ENCODE measurements around the gene RNU1-4.
"Not testable (repeated sequence)": the region's sequence is repeated elsewhere in the genome, so short reads cannot be mapped to it uniquely, and the experiment has no call there.

RNU1-4 gene

DNA sequence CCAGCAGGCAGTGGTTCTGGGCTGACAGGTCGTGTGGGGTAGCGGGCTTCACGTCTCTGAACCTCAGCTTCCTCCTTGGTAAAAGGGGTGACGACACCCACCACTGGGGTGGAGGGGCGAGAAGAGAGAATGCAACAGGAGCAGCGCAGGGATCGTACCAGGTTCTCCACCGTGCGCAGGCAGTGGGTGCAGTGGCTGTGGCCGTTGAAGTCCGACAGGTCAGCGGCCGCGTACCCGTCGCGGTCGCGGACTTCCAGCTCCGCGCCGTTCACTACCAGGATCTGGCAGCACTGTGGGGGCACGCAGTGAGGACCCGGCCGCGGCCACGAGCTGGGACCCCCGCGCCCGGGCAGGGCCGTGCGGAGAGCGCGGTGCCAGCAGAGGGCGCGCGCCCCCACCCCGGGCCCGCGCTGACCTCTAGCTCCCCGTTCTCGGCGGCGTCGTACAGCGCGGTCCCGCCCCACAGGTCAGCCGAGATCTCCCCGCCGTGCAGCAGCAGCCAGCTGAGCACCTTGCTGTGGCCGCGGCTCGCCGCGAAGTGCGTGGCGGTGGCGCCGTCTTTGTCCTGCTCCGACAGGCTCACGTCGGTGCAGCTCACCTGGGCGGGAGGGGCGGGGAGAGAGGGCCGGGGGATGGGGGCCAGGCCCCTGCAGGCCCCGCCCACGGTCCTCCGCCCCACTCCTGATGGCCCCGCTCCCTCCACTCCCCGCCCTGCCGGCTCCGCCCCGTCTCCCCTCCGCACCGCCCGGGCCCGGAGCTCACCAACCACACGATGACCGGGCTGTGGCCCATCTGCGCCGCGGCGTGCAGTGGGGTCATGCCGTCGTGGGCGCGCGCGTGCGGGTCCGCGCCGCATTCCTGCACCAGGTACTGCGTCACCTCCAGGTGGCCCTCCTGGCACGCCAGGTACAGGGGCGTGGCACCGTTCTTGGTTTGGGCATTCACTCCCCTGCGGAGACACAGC lies 32.9 kb upstream of the RNU1-4 start:
- not testable (repeated sequence) for DNase-seq (ENCODE audit: extremely low read depth in 1 of 2, low read depth in 1 of 2)

DNA sequence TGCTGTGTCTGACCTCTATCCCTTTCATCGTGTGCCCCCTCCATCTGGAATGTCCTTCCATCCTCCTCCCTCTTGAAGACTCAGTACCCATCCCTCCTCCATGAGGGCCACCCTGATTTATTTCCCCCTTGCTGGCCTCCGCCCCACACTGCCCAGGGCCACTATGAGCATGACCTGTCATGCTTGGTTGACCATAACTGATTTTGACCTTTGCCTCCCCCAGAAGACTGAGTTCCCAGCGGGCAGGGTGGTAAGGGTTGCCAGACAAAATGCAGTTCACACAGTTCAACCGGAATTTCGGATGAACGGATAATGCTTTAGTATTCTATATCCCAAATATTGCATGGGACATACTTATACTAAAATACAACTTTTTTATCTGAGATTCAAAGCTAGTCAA lies 31.6 kb upstream of the RNU1-4 start:
- DNase-seq (ENCODE audit: extremely low read depth in 1 of 2, low read depth in 1 of 2), result not testable (repeated sequence)

DNA sequence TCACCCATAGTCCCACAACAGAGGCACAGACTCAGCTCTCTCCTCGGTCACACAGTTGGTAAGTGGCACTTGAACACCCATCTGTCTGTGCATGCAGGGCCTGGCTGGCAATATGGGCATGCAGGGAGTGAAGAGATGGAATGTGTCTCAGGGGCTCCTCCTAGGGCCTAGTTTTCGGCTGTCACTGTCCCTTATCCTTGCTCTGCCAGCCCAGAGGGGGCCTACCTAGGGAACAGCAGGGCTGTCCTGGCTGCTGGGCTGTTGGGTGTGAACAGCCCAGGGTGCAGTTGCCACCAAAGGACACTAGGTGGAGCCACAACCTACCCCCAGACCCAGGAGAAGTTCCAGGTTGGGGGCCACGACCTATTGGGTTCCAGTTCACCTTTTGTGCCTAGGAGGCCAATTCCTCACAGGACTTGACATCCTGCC lies 30.6 kb upstream of the RNU1-4 start:
- DNase-seq (ENCODE audit: extremely low read depth in 1 of 2, low read depth in 1 of 2), result peak in 1 of 2 donors; percentile 16

DNA sequence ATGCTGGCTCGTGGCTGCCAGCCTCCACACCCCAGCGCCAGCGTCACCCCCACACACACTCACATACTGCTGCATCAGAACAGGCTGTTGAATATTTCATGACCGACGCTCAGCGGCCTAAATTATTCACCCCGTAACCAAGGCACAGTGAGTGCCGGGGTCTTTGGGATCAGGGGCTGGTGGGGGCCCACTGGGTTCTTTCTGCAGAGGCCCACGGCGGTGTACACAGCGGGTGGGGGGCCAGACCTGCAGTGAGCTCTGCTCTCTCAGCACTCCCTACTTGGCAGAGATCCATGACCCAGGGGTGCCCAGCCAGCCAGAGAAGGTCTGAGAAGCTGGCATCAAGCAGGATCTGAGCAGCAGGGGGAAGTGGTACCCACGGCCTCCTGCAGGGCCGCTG lies 29.7 kb upstream of the RNU1-4 start:
- DNase-seq (ENCODE audit: extremely low read depth in 1 of 2, low read depth in 1 of 2), result not testable (repeated sequence)

DNA sequence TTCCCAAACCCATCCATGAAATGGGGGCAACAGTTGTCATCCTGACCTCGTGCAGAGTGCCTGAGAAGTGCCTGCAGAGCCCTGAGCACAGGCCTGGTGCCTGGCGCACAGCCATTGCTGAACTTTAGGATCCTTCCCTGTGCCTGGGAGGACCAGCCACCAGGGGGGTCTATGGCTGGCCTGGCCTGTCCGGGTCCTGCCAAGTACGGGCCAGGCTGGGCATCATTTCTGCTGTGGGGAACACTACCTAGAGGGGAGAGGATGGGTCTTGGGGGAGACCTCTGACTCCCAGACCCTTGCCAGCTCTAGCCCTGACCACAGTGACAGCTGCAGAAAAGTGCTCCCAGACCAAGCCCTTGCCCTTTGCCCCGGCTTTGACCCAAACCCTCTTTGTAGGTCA lies 28.2 kb upstream of the RNU1-4 start:
- DNase-seq (ENCODE audit: extremely low read depth in 1 of 2, low read depth in 1 of 2), result not testable (repeated sequence)

DNA sequence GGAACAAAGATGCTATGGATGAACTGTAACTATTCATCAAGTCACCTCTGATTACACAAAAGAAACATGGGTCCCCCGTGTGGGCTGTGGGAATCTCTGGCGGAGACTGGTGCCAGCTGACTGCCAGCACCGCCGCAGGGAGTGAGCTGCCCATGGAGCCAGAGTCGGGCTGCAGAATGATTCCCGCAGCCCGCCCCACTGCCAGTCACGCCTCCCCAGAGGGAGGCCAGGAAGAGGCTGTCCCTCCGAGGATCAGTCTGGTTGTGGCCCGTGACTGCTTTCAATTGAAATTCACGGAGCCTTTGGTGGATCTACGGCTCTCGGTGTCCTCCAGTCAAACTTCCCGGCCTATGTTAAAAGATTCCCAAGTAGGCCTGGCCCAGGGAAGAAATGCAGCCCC lies 27.7 kb upstream of the RNU1-4 start:
- not testable (repeated sequence) for DNase-seq (ENCODE audit: extremely low read depth in 1 of 2, low read depth in 1 of 2)

DNA sequence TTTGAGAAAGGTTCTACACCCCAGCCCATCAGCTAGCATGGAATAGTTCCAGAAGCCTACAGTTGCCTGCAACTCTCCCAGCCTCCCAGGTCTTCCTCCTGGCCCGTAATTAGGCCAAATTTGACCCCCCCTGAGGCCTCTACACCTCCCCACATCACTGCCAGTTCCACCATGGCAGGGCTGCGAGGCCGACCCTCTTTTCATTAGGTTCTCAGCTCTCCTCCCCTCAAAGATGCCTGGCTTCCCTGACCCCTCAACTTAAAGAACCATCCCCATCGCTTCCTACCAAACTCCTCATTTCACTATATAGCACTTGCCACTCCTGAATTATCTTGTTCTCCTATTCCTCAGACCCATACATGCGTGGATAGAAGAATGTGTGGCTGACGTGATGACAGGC lies 27.3 kb upstream of the RNU1-4 start:
- DNase-seq (ENCODE audit: extremely low read depth in 1 of 2, low read depth in 1 of 2), result not testable (repeated sequence)

DNA sequence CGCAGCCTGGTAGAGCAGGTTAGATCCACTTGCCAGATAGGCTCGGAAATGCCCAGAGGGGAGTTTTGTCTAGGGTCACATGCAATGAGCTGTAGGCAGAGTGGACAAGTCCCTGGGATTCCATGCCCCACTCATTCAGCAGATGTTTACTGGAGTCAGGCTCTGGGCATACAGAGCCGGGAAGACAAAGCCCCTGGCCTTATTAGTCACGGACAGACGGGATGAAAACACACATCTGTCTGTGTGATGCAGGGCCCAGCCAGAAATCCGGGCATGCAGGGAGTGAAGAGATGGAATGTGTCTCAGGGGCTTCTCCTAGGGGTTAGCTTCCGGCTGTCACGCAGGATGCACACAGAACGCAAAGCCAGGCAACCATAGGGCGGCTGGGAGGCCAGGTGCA lies 26.8 kb upstream of the RNU1-4 start:
- not testable (repeated sequence) for DNase-seq (ENCODE audit: extremely low read depth in 1 of 2, low read depth in 1 of 2)

DNA sequence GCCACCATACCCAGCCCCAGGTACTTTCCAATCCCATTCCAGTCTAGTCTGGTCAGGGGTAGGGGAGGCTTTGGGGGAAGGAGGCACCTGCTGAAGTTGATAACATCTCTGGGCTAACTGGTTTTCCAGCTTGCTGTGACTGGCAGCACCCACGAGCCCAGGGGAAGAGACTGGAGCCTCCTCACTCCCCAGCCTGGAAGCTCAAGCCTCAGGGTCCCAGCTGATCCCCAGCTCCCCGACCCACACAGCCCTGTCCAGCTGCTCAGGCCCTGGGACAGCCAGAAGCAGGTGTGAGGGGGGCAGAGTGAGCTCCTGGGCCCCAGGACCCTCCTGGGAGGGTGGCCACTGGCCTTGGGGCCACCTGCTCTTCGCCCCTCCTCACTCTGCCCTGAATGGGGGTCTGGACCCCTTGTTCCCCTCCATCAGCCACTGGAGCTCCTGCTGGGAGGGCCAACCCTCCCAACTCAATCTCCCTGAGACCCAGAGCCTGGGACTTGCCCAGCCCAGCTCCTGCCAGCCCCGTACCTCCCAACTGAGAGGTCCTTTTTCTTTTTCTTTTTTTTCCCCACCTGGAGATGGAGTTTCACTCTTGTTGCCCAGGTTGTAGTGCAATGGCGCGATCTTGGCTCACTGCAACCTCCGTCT lies 23.5 kb upstream of the RNU1-4 start:
- no peak for DNase-seq (ENCODE audit: extremely low read depth in 1 of 2, low read depth in 1 of 2)

DNA sequence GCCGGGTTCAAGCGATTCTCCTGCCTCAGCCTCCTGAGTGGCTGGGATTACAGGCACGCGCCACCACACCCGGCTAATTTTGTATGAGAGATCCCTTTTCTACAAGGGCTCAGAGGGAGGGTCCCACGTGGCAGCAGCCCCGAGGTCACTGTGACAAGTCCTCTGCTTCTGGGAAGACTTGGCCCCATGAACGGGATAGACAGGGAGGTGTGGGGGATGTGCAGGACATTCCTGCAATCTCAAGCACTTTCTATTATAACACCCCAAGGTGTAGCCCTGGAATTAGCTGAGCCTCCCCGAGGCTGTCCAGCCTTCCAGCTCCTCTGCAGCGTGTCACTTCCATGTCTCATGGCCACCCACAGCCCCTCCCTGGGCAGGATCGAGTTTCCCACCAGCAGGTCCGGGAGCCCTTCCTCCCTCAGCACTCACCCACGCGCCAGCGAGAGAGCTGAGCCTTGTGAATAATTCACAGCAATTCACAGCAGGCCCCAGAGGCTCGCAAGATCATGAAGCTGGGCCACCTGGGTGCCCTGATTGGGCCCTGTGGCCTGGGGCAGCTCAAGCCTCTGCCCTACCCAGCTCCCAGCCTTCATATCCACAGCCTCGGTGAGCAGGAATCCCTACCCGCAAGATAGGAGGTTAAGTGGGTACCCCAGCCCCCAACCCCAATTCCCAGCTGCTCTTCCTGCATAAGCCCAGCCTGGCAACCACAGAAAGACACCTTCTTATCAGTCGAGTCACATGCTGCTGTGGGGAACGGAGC lies 22.8 kb upstream of the RNU1-4 start:
- no peak for DNase-seq (ENCODE audit: extremely low read depth in 1 of 2, low read depth in 1 of 2)

DNA sequence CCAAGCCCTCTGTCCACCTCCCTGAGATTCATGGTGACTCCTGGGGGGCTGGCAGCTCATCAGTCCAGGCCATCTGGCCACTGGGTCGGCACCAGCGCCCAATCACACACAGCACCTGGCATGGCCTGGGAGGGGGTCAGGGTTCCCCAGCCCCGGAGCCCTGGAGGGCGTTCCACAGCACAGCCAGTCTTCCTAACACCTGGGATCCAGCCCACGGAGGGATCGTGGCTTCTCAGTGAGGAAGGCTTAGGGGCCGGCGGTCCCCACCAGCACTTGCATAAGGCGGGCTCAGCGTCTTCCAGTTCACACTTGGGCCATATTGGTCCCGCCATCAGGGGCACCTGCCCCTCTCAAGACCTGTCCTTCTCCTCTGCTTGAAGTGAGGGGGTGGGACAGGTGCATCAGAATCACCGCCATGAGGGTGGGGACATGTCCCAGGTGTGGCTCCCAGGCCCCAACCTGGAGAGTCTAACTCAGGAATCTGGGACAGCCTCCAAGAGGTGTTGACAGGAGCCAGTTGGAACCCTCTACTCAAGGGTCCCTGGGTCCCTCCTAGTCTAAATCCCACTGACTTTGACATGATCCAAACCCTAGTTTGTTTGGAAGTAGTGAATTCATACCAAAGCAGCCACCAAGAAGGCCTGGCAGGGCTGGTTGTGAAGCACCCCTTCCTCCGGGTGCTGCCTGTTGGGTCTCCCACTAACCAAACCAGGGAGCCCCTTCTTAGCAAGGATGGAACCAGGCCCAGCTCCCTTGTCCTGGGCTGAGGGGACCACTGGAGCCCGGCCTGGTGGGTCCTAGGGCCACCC lies 22.0 kb upstream of the RNU1-4 start:
- not testable (repeated sequence) for DNase-seq (ENCODE audit: extremely low read depth in 1 of 2, low read depth in 1 of 2)

DNA sequence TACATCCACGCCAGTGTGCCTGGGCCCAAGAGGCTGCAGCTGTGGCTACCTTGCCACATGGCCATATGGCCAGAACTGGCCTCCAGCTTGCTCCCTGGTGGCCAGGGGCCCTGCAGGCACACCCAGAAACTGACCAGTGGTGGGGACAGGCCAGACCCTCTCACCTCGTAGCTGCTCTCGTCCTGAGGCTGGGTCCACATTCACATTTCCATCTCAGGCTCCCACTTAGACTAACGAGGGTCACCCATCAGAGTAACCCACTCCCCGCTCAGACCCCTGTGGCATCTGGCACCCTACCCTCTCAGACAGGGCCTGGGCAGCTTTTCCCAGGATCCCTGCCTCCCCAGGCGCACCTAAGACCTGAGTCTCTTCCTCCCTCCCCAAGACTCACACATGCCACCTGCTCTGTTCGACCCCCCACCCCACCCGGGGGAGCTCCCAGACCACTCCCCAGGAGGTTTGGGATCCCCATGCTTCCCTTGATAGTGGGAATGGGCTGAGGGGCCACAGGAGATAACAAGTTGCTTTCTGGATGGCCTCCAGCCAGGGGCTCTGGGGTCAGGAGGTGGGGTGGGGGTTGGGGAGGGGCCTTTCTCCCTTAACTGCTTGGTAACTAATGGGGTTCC lies 21.3 kb upstream of the RNU1-4 start:
- DNase-seq (ENCODE audit: extremely low read depth in 1 of 2, low read depth in 1 of 2), result no peak

DNA sequence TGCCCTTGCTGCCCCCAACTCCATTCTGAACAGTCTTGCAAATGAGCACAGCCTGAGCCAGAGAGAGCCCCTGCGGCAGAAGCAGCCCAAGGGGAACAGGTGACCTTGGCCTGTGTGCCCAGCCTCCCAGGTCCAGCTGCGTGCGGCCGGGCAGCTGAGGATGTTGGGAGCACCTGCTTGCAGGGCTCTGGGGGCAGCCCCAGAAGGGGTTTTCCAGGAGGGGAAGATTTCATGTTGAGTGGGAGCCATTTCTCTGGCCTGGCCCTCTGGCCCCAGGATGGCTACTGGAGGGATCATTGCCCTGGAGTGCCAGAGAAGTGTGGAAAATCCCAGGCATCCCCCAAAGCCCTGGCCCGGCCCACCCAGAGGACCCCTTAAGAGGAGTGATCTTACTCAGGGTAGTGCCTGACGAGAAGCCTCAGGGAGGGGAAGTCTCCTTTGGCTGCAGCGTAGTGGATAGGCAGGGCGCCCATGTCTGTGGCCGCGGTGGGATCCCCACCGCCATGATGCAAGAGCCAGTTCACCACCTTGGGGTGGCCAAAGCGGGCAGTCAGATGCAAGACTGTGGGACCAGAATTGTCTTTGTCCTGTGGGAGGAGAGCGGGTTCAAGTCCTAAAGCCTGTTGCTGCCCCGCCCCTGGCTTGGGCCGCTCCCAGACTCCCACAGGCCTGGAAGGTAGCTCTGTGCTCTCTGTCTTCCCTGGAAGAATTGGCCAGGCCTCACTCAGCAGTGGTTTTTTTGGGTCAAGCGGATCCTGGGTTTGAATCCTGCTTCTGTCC lies 20.6 kb upstream of the RNU1-4 start:
- no peak for DNase-seq (ENCODE audit: extremely low read depth in 1 of 2, low read depth in 1 of 2)

DNA sequence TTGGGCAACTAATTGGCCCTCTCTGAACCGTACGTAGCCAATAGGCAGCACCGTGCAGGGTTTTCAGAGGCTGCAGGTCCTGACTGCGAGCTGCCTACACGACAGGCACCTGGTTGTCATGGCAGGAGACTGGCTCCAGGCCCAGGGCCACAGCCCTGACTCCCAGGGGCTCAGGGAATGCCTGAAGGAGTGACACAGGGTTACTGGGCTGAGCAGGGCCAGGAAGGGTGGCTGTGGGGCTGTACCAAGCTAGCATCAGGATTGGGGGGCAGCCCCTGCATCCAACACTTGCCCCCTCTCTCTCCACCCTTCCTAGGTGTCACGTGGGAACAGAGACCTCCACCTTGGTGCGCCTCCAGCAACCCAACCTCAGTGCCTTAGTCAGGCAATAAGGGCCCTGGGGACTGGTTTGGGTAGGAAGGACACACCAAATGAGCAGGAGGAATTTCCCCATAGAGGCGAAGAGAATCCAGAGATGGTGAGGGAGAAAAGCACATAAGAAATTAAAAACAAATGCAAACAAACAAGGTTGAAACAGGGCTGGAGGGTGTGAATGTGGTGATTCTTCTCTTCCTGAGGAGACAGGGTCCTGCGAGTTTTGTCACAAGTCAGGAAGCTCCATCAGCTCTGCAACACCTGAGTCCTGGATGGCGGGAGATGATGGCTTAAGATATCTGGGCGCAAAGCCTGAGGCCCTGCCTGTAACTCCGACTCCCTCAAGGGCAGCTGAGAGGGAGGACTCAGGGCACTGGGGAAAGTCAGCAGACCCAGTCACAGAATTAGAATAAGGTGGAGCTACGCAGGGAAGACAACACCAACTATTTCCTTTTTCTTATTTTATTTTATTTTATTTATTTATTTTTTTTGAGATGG lies 19.7 kb upstream of the RNU1-4 start:
- DNase-seq (ENCODE audit: extremely low read depth in 1 of 2, low read depth in 1 of 2), result no peak

DNA sequence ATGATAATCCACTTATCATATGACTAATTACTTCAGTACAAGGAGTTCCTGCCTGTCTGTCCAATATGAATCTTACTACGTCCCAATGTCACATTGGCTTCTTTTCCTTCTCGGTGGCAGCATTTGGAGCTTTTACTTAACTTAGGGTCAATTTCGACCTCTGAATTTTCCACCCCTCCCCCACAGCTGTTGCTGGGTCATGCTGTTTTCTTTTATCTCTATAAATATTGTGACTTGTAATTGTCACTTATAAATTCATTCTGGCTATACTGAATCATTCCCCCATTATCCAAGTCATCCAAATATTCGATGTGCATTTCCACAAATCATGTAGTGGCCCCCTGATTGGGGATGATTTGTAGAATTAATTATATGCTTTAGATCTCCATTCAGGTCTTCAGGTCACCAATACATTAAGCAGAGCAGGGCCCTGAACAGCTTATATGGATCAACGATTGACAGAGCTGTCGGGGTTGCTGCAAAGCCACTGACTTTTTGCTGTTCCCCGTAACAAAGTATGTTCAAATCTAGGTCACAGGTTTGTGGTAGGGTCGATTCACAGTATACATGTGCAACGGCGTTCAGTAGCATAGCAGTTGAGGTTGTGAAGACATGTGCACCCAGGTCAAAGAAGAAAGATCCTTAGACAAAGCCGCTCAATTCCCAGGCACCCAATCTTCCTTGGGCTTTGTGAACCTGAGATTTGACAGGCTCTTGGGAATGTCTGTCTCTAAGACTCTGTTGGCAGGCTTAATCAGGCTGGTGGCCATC lies 18.3 kb upstream of the RNU1-4 start:
- no peak for DNase-seq (ENCODE audit: extremely low read depth in 1 of 2, low read depth in 1 of 2)

DNA sequence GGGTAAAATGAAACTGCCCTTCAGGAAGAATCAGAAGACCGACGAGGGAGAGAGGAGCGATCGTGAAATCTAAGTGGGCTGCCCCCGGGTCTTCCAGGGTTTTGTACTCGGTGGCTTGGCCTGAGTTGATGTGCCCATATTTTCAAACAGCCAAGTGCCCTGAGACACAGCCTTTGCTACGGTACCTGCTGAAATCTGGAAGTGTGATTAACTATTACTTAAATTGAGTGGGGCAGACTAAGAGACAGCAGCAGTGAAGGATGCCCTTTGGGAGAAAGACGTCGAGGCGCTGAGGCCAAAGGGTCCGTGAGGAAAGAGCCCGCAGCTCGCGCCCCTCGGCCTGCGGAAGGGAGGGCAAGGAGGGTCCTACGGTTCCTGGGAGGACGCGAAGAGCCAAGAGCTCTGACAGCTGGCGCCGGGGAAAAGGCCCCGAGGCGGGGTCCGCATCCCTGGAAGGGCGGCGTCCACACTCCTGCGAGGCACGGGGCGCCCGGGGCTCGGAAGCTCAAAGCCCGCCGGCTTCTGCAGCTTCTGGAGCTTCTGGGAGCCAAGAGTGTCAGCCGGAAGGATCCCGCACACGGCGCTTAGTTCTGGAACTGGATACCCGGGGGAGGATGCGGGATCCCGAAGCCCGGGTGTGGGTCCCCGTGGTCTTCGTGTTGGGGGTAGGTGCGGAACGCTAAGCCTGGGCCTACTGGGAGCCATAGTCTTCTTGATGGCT lies 15.4 kb upstream of the RNU1-4 start:
- no peak for DNase-seq (ENCODE audit: extremely low read depth in 1 of 2, low read depth in 1 of 2)

Measured in activated CD8-positive, alpha-beta memory T cell treated with anti-CD3 and anti-CD28 coated beads for 1 hour (primary cell).